WTC11 (cell line): ENCODE measurements around the gene CENPS. TPM values are rescaled to one million over a fixed set of nuclear protein-coding genes. Genes with fewer than 3 reads are reported as not detected.

Experiments used
- CREM ChIP-seq: sonication (generic); formaldehyde crosslinking; IDR thresholded peaks from 2 replicates; pipeline ENCODE4 v1.8.1; 2022; ENCODE audit warnings: mild to moderate bottlenecking, missing genetic modification reagents, moderate library complexity
- FOXK1 ChIP-seq: sonication (generic); formaldehyde crosslinking; IDR thresholded peaks from 2 replicates; pipeline ENCODE4 v1.8.0; 2022; ENCODE audit warnings: mild to moderate bottlenecking, moderate library complexity, missing genetic modification reagents
- KAT7 ChIP-seq: sonication (generic); formaldehyde crosslinking; IDR thresholded peaks from 2 replicates; pipeline ENCODE4 v1.8.1; 2023; ENCODE audit warnings: missing genetic modification reagents, mild to moderate bottlenecking, borderline replicate concordance
- MXD4 ChIP-seq: fragments of 250-450 bp; sonication (Bioruptor Pico); IDR thresholded peaks from 2 replicates; pipeline ENCODE4 v1.8.0; 2021; ENCODE audit warnings: mild to moderate bottlenecking, moderate library complexity, borderline replicate concordance
- NFYB ChIP-seq: sonication (generic); formaldehyde crosslinking; conservative IDR thresholded peaks from 2 replicates; pipeline ENCODE4 v1.8.0; 2022; ENCODE audit warnings: low read depth, missing genetic modification reagents
- NR2C2 ChIP-seq: sonication (generic); formaldehyde crosslinking; IDR thresholded peaks from 2 replicates; pipeline ENCODE4 v1.8.0; 2022; ENCODE audit warnings: mild to moderate bottlenecking, missing genetic modification reagents
- PRRX2 ChIP-seq: fragments of 250-450 bp; sonication (Bioruptor Pico); IDR thresholded peaks from 2 replicates; pipeline ENCODE4 v1.8.0; 2021; ENCODE audit warnings: mild to moderate bottlenecking
- SMAD3 ChIP-seq: sonication (generic); formaldehyde crosslinking; IDR thresholded peaks from 2 replicates; pipeline ENCODE4 v1.8.0; 2022; ENCODE audit warnings: missing genetic modification reagents, mild to moderate bottlenecking, borderline replicate concordance
- TEAD1 ChIP-seq: sonication (generic); formaldehyde crosslinking; IDR thresholded peaks from 2 replicates; pipeline ENCODE4 v1.8.0; 2022; ENCODE audit warnings: mild to moderate bottlenecking, missing genetic modification reagents
- TEAD4 ChIP-seq: sonication (generic); formaldehyde crosslinking; IDR thresholded peaks from 2 replicates; pipeline ENCODE4 v1.8.0; 2022; ENCODE audit warnings: mild to moderate bottlenecking, missing genetic modification reagents
- ZNF317 ChIP-seq: sonication (generic); formaldehyde crosslinking; IDR thresholded peaks from 2 replicates; pipeline ENCODE4 v1.8.1; 2023; ENCODE audit warnings: low read depth, mild to moderate bottlenecking, moderate library complexity, missing genetic modification reagents, borderline replicate concordance
- ZNF396 ChIP-seq: fragments of 250-450 bp; sonication (Bioruptor Pico); IDR thresholded peaks from 2 replicates; pipeline ENCODE4 v1.8.0; 2021; ENCODE audit warnings: mild to moderate bottlenecking, moderate library complexity, borderline replicate concordance
- ZNF423 ChIP-seq: fragments of 250-450 bp; sonication (Bioruptor Pico); IDR thresholded peaks from 2 replicates; pipeline ENCODE4 v2.1.2; 2022; ENCODE audit warnings: mild to moderate bottlenecking, moderate library complexity
- total RNA-seq: library from RNA; stranded (reverse); gene quantifications from 3 replicates; pipeline ENCODE4 v1.2.3, GENCODE V29; 2021
- TF ChIP-seq, protein P1 (sequence below): sonication (generic); formaldehyde crosslinking; IDR thresholded peaks from 2 replicates; pipeline ENCODE4 v1.8.1; 2023; ENCODE audit warnings: mild to moderate bottlenecking, missing genetic modification reagents, borderline replicate concordance
- TF ChIP-seq, protein P2 (sequence below): sonication (generic); formaldehyde crosslinking; IDR thresholded peaks from 2 replicates; pipeline ENCODE4 v1.8.0; 2022; ENCODE audit warnings: missing genetic modification reagents
- TF ChIP-seq, protein P3 (sequence below): sonication (generic); formaldehyde crosslinking; IDR thresholded peaks from 2 replicates; pipeline ENCODE4 v1.8.0; 2022; ENCODE audit warnings: mild to moderate bottlenecking, missing genetic modification reagents
- TF ChIP-seq, protein P4 (sequence below): sonication (generic); formaldehyde crosslinking; IDR thresholded peaks from 2 replicates; pipeline ENCODE4 v1.8.1; 2023; ENCODE audit warnings: mild to moderate bottlenecking, moderate library complexity, missing genetic modification reagents
- TF ChIP-seq, protein P5 (sequence below): sonication (generic); formaldehyde crosslinking; IDR thresholded peaks from 2 replicates; pipeline ENCODE4 v1.8.1; 2022; ENCODE audit warnings: mild to moderate bottlenecking, missing genetic modification reagents, moderate library complexity, borderline replicate concordance
- TF ChIP-seq, protein P6 (sequence below): sonication (generic); formaldehyde crosslinking; IDR thresholded peaks from 2 replicates; pipeline ENCODE4 v1.8.1; 2023; ENCODE audit warnings: mild to moderate bottlenecking, missing genetic modification reagents, moderate library complexity
- TF ChIP-seq, protein P7 (sequence below): sonication (generic); formaldehyde crosslinking; IDR thresholded peaks from 2 replicates; pipeline ENCODE4 v1.8.0; 2022; ENCODE audit warnings: mild to moderate bottlenecking, missing genetic modification reagents

The CENPS gene
- total RNA-seq, 1 experiment from 2014 or later: 13.8 TPM

DNA sequence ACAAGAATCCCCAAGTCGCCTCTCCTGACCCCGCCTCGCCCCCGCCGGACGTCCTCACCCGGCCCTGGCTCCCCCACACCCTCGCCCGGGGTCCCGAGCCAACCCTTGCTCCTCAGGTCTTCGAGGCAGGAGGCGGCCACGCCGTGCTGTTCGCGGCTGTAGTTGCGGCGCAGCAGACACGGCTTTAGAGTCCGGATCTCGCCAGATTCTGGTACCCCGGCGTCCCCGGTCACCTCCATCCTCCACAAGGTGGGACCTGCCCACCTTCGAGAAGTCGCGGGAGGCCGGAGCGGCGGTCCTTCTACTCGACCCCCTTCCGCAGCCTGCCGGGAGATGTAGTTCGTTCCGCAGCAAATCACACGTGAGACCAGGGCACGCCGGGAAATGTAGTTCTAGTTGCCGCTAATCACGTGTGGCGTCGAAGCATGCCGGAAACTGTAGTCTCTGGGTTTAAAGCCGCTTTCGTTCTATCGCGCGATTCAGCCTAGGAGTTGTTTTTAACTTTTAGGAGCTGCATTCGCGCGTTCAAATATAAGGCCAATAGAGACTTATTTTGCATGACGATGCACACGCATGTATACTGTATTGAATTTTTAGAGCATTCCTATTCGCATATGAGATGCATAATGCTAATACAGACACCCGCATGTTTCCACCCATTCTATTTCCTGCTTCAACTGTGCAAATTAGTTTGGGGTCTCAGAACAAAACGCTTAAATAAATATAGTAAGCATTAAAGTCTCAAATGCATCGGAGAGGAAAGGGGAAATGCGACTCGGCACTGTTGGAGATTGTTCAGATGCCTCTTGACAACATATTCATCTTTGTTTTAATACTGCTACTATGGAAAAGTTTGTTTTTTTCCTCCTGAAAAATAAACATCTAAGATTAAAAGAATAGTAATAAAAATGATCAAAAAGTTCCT is 42.2 kb downstream of the CENPS start, which contains the start of gene DFFA (continued):
- TF ChIP-seq, protein P1, sequence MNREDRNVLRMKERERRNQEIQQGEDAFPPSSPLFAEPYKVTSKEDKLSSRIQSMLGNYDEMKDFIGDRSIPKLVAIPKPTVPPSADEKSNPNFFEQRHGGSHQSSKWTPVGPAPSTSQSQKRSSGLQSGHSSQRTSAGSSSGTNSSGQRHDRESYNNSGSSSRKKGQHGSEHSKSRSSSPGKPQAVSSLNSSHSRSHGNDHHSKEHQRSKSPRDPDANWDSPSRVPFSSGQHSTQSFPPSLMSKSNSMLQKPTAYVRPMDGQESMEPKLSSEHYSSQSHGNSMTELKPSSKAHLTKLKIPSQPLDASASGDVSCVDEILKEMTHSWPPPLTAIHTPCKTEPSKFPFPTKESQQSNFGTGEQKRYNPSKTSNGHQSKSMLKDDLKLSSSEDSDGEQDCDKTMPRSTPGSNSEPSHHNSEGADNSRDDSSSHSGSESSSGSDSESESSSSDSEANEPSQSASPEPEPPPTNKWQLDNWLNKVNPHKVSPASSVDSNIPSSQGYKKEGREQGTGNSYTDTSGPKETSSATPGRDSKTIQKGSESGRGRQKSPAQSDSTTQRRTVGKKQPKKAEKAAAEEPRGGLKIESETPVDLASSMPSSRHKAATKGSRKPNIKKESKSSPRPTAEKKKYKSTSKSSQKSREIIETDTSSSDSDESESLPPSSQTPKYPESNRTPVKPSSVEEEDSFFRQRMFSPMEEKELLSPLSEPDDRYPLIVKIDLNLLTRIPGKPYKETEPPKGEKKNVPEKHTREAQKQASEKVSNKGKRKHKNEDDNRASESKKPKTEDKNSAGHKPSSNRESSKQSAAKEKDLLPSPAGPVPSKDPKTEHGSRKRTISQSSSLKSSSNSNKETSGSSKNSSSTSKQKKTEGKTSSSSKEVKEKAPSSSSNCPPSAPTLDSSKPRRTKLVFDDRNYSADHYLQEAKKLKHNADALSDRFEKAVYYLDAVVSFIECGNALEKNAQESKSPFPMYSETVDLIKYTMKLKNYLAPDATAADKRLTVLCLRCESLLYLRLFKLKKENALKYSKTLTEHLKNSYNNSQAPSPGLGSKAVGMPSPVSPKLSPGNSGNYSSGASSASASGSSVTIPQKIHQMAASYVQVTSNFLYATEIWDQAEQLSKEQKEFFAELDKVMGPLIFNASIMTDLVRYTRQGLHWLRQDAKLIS (CRISPR knock-in tag): no peak
- peak; percentile 67; the same call in 1 of the 2 replicates for TF ChIP-seq TEAD1
- no peak for TF ChIP-seq ZNF423
- TF ChIP-seq NFYB (CRISPR knock-in tag): peak; percentile 69
- TF ChIP-seq, protein P2, sequence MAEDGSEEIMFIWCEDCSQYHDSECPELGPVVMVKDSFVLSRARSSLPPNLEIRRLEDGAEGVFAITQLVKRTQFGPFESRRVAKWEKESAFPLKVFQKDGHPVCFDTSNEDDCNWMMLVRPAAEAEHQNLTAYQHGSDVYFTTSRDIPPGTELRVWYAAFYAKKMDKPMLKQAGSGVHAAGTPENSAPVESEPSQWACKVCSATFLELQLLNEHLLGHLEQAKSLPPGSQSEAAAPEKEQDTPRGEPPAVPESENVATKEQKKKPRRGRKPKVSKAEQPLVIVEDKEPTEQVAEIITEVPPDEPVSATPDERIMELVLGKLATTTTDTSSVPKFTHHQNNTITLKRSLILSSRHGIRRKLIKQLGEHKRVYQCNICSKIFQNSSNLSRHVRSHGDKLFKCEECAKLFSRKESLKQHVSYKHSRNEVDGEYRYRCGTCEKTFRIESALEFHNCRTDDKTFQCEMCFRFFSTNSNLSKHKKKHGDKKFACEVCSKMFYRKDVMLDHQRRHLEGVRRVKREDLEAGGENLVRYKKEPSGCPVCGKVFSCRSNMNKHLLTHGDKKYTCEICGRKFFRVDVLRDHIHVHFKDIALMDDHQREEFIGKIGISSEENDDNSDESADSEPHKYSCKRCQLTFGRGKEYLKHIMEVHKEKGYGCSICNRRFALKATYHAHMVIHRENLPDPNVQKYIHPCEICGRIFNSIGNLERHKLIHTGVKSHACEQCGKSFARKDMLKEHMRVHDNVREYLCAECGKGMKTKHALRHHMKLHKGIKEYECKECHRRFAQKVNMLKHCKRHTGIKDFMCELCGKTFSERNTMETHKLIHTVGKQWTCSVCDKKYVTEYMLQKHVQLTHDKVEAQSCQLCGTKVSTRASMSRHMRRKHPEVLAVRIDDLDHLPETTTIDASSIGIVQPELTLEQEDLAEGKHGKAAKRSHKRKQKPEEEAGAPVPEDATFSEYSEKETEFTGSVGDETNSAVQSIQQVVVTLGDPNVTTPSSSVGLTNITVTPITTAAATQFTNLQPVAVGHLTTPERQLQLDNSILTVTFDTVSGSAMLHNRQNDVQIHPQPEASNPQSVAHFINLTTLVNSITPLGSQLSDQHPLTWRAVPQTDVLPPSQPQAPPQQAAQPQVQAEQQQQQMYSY: no peak
- TF ChIP-seq, protein P3, sequence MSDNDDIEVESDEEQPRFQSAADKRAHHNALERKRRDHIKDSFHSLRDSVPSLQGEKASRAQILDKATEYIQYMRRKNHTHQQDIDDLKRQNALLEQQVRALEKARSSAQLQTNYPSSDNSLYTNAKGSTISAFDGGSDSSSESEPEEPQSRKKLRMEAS: peak; percentile 92
- 0 out of 2 replicates have a peak, but pooled peaks have one; percentile 5 for TF ChIP-seq KAT7
- TF ChIP-seq, protein P4, sequence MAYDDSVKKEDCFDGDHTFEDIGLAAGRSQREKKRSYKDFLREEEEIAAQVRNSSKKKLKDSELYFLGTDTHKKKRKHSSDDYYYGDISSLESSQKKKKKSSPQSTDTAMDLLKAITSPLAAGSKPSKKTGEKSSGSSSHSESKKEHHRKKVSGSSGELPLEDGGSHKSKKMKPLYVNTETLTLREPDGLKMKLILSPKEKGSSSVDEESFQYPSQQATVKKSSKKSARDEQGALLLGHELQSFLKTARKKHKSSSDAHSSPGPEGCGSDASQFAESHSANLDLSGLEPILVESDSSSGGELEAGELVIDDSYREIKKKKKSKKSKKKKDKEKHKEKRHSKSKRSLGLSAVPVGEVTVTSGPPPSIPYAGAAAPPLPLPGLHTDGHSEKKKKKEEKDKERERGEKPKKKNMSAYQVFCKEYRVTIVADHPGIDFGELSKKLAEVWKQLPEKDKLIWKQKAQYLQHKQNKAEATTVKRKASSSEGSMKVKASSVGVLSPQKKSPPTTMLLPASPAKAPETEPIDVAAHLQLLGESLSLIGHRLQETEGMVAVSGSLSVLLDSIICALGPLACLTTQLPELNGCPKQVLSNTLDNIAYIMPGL: peak; percentile 89
- no peak for TF ChIP-seq TEAD4
- TF ChIP-seq CREM: peak; percentile 85; the same call in 1 of the 2 replicates
- TF ChIP-seq, protein P5, sequence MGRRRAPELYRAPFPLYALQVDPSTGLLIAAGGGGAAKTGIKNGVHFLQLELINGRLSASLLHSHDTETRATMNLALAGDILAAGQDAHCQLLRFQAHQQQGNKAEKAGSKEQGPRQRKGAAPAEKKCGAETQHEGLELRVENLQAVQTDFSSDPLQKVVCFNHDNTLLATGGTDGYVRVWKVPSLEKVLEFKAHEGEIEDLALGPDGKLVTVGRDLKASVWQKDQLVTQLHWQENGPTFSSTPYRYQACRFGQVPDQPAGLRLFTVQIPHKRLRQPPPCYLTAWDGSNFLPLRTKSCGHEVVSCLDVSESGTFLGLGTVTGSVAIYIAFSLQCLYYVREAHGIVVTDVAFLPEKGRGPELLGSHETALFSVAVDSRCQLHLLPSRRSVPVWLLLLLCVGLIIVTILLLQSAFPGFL (CRISPR knock-in tag): no peak
- TF ChIP-seq PRRX2: no peak
- peak; percentile 60; the same call in 1 of the 2 replicates for TF ChIP-seq SMAD3 (CRISPR knock-in tag)
- TF ChIP-seq MXD4: 0 out of 2 replicates have a peak, but pooled peaks have one; percentile 29
- TF ChIP-seq, protein P6, sequence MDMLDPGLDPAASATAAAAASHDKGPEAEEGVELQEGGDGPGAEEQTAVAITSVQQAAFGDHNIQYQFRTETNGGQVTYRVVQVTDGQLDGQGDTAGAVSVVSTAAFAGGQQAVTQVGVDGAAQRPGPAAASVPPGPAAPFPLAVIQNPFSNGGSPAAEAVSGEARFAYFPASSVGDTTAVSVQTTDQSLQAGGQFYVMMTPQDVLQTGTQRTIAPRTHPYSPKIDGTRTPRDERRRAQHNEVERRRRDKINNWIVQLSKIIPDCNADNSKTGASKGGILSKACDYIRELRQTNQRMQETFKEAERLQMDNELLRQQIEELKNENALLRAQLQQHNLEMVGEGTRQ (CRISPR knock-in tag): peak; percentile 99
- TF ChIP-seq FOXK1 (CRISPR knock-in tag): peak; percentile 76; the same call in 1 of the 2 replicates
- TF ChIP-seq, protein P7, sequence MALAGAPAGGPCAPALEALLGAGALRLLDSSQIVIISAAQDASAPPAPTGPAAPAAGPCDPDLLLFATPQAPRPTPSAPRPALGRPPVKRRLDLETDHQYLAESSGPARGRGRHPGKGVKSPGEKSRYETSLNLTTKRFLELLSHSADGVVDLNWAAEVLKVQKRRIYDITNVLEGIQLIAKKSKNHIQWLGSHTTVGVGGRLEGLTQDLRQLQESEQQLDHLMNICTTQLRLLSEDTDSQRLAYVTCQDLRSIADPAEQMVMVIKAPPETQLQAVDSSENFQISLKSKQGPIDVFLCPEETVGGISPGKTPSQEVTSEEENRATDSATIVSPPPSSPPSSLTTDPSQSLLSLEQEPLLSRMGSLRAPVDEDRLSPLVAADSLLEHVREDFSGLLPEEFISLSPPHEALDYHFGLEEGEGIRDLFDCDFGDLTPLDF (CRISPR knock-in tag): no peak
- TF ChIP-seq ZNF317 (CRISPR knock-in tag): 0 out of 2 replicates have a peak, but pooled peaks have one; percentile 19
- no peak for TF ChIP-seq ZNF396 (CRISPR knock-in tag)
- no peak for TF ChIP-seq NR2C2
